ENCODE results near the gene SYTL1. TPM values are rescaled to one million over a fixed set of nuclear protein-coding genes. Genes with fewer than 3 reads are reported as not detected.

The SYTL1 gene
- total and polyA plus RNA-seq, 7 donors = 0.13 to 1.3 (median 0.41) TPM

GRCh38 chr1:27342391-27342777 lies 562 bp downstream of the SYTL1 start:
- H3K27ac ChIP-seq = no peak overlapping the region
- H3K4me1 ChIP-seq = no peaks in the 10 kb centered on the region
- H3K27me3 ChIP-seq (ENCODE audit: insufficient read depth in 3 of 3, low read length in 2 of 3) = peaks cover 0 to 6% (median 0%) of the 10 kb centered on the region in 3 donors
- no peaks in the 10 kb centered on the region for H3K9me3 ChIP-seq
- DNase-seq (no peak), ATAC-seq (no peak)
- peak overlapping the region; percentile 4 for H3K4me3 ChIP-seq
- no peaks in the 10 kb centered on the region for H3K36me3 ChIP-seq (ENCODE audit: insufficient read depth in 1 of 2, low read depth in 1 of 2)
- 73 to 85% (median 84%) methylated on average over 8 of the region's 8 CpGs for WGBS, 3 donors
- no peak for TF ChIP-seq CTCF (IDR thresholded peaks at IDR 0.05)
- intact Hi-C loops (cut with DNase I) = loop anchor here in 1 of 2 donors (10.0 kb wide), 1 partner anchor 1668 kb away; no protein-coding TSS in a partner anchor

- Histone ChIP-seq H3K36me3 (ENCODE audit: insufficient read depth in 1 of 2, low read depth in 1 of 2) (no peaks in the 10 kb centered on the region), H3K4me1 (no peaks in the 10 kb centered on the region), H3K27me3 (ENCODE audit: insufficient read depth in 3 of 3, low read length in 2 of 3) (peaks cover 0 to 8% (median 0%) of the 10 kb centered on the region in 3 donors), H3K4me3 (no peak overlapping the region), H3K9me3 (no peaks in the 10 kb centered on the region), H3K27ac (no peak overlapping the region)
- intact Hi-C loops (cut with DNase I) = loop anchor here in 1 of 2 donors (10.0 kb wide), 1 partner anchor 1668 kb away; no protein-coding TSS in a partner anchor
- DNase-seq = no peak
- ATAC-seq = peak in 2 of 4 donors; percentile 13 to 19
- WGBS, 3 donors = 64 to 72% (median 66%) methylated on average over 31 of the region's 31 CpGs
- no peak for TF ChIP-seq CTCF (IDR thresholded peaks at IDR 0.05)
Observed at GRCh38 chr1:27342778-27343638, 1.2 kb downstream of the SYTL1 start.

GRCh38 chr1:27343639-27344025 lies 1.8 kb downstream of the SYTL1 start:
- H3K4me3 ChIP-seq = no peak overlapping the region
- H3K9me3 ChIP-seq = no peaks in the 10 kb centered on the region
- no peaks in the 10 kb centered on the region for H3K4me1 ChIP-seq
- no peak for TF ChIP-seq CTCF (IDR thresholded peaks at IDR 0.05)
- WGBS, 3 donors = 75 to 88% (median 80%) methylated on average over 5 of the region's 5 CpGs
- H3K27me3 ChIP-seq (ENCODE audit: insufficient read depth in 3 of 3, low read length in 2 of 3) = peaks cover 0 to 10% (median under 1%) of the 10 kb centered on the region in 3 donors
- no peak for ATAC-seq
- no peak overlapping the region for H3K27ac ChIP-seq
- intact Hi-C loops (cut with DNase I) = loop anchor here in 1 of 2 donors (10.0 kb wide), 1 partner anchor 1669 kb away; no protein-coding TSS in a partner anchor
- no peaks in the 10 kb centered on the region for H3K36me3 ChIP-seq (ENCODE audit: insufficient read depth in 1 of 2, low read depth in 1 of 2)
- no peak for DNase-seq

GRCh38 chr1:27345272-27345671 lies 3.5 kb downstream of the SYTL1 start:
- Histone ChIP-seq H3K27ac (no peak overlapping the region), H3K4me1 (peaks cover 4% of the 10 kb centered on the region), H3K4me3 (no peak overlapping the region), H3K36me3 (ENCODE audit: insufficient read depth in 1 of 2, low read depth in 1 of 2) (no peaks in the 10 kb centered on the region), H3K9me3 (no peaks in the 10 kb centered on the region), H3K27me3 (ENCODE audit: insufficient read depth in 3 of 3, low read length in 2 of 3) (peaks cover 0 to 20% (median 17%) of the 10 kb centered on the region in 3 donors)
- intact Hi-C loops (cut with DNase I) = loop anchor here in 1 of 2 donors (10.0 kb wide), 1 partner anchor 1670 kb away; no protein-coding TSS in a partner anchor
- ATAC-seq = no peak
- 79 to 87% (median 81%) methylated on average over 12 of the region's 12 CpGs for WGBS, 3 donors
- no peak for TF ChIP-seq CTCF (IDR thresholded peaks at IDR 0.05)
- DNase-seq = no peak

Measured in psoas muscle (tissue), 8 donors.